Sigmoid colon (tissue), 4 donors: Measurements from ENCODE around the gene ZBTB8B.

ENCODE experiments used
- EP300 ChIP-seq, 4 donors: sonication (generic); formaldehyde crosslinking; IDR thresholded peaks; one replicate each; pipeline ENCODE4 v1.6.1; 2017; ENCODE audit warnings: antibody characterized with exemption in 4 of 4
- TF ChIP-seq, protein P1 (sequence below), 4 experiments: fragments of 450-650 bp in 3 of 4; fragments of 200-600 bp in 1 of 4; IDR thresholded peaks; one replicate each; pipeline ENCODE4 v1.5.1; 2016 to 2019; ENCODE audit warnings: antibody characterized with exemption in 4 of 4, mild to moderate bottlenecking in 3 of 4, moderate library complexity in 2 of 4

DNA sequence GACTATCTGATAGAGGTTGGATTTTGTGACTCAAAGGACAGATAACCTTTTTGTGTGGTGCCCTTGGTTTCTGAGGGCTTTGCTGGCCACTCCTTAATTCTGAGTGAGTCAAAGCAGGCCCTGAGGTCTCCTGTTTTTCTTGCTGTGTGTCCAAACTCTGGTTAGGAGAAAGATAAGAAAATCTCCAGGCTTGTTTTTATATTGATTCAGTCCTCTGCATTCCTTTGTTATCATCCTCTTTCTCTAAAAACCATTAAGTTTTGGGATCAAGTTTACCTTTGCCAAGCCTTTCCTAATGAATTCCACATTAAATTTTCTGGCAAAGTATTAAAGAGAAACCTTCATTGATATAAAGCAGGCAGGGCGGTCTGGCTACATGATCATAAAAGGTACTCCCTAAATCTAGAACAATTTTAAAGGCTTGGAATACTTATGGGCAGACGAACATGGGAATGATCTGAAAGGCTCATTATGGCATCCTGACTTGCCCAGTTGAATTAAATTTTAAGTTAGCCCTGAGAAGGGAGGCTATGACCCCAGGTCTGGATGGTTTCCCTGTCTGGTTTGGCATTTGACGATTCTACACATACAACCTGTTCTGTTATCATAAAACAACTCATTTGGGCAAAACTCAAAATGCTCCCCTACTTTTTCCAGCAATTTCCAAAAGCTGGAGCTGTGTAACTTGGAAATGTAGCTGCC, 20.8 kb downstream of the ZBTB8B start:
- TF ChIP-seq, protein P1, sequence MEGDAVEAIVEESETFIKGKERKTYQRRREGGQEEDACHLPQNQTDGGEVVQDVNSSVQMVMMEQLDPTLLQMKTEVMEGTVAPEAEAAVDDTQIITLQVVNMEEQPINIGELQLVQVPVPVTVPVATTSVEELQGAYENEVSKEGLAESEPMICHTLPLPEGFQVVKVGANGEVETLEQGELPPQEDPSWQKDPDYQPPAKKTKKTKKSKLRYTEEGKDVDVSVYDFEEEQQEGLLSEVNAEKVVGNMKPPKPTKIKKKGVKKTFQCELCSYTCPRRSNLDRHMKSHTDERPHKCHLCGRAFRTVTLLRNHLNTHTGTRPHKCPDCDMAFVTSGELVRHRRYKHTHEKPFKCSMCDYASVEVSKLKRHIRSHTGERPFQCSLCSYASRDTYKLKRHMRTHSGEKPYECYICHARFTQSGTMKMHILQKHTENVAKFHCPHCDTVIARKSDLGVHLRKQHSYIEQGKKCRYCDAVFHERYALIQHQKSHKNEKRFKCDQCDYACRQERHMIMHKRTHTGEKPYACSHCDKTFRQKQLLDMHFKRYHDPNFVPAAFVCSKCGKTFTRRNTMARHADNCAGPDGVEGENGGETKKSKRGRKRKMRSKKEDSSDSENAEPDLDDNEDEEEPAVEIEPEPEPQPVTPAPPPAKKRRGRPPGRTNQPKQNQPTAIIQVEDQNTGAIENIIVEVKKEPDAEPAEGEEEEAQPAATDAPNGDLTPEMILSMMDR (IDR thresholded peaks at IDR 0.05), result no peak
- TF ChIP-seq EP300 (IDR thresholded peaks at IDR 0.05), result no peak
